ENCODE data around the gene GLYATL1. TPM values are rescaled to one million over a fixed set of nuclear protein-coding genes. Genes with fewer than 3 reads are reported as not detected.

The GLYATL1 gene
- total and polyA plus RNA-seq, 2 experiments from 2014 or later: 0.54 TPM; not detected in 1

GRCh38 chr11:58902881-58903280, 36.4 kb upstream of the GLYATL1 start:
- H3K4me2 ChIP-seq (ENCODE audit: unreplicated experiment): no peak overlapping the region
- no peaks in the 10 kb centered on the region for H3K9me2 ChIP-seq (ENCODE audit: insufficient read depth)
- H4K20me1 ChIP-seq (ENCODE audit: insufficient read depth): no peaks in the 10 kb centered on the region
- in situ Hi-C loops (cut with MboI): no loop called here
- no peaks in the 10 kb centered on the region for H3K9me3 ChIP-seq (ENCODE audit: low read depth)
- TF ChIP-seq EZH2 (IDR thresholded peaks at IDR 0.05; ENCODE audit: insufficient read depth, poor library complexity, severe bottlenecking): no peak
- no peak for TF ChIP-seq EZH2phosphoT487 (IDR thresholded peaks at IDR 0.05; ENCODE audit: insufficient read depth, low read depth)
- H3F3A ChIP-seq (ENCODE audit: insufficient read depth): no peaks in the 10 kb centered on the region
- H3K79me2 ChIP-seq (ENCODE audit: insufficient read depth): no peaks in the 10 kb centered on the region
- no peak overlapping the region for H3K9ac ChIP-seq
- DNase-seq: no peak
- H3K27me3 ChIP-seq (replicated peaks; ENCODE audit: insufficient read depth): no peaks in the 10 kb centered on the region
- H2AFZ ChIP-seq: no peak overlapping the region
- H3K36me3 ChIP-seq (ENCODE audit: low read depth): no peaks in the 10 kb centered on the region
- 8 to 13% methylated on average over 1 of the region's 1 CpG for WGBS, 2 experiments (ENCODE audit: low coverage in 1 of 2, low lambda C conversion rate in 2 of 2, missing lambda C conversion rate in 2 of 2)
- no peak overlapping the region for H3K27ac ChIP-seq
- H3K4me3 ChIP-seq: no peak overlapping the region
- no peaks in the 10 kb centered on the region for H3K4me1 ChIP-seq (ENCODE audit: insufficient read depth)

- peak overlapping the region; percentile 73 for H3K4me3 ChIP-seq
- H3K4me2 ChIP-seq (ENCODE audit: unreplicated experiment): peak overlapping the region; percentile 65
- no peaks in the 10 kb centered on the region for H3F3A ChIP-seq (ENCODE audit: insufficient read depth)
- H3K4me1 ChIP-seq (ENCODE audit: insufficient read depth): no peaks in the 10 kb centered on the region
- 4% methylated on average over 37 to 41 of the region's 41 CpGs for WGBS, 2 experiments (ENCODE audit: low coverage in 1 of 2, low lambda C conversion rate in 2 of 2, missing lambda C conversion rate in 2 of 2)
- H3K36me3 ChIP-seq (ENCODE audit: low read depth): no peaks in the 10 kb centered on the region
- no peaks in the 10 kb centered on the region; the same call in 1 of the 2 replicates for H3K27me3 ChIP-seq (replicated peaks; ENCODE audit: insufficient read depth)
- peak overlapping the region; percentile 92 for H2AFZ ChIP-seq
- H4K20me1 ChIP-seq (ENCODE audit: insufficient read depth): no peaks in the 10 kb centered on the region
- no peaks in the 10 kb centered on the region for H3K79me2 ChIP-seq (ENCODE audit: insufficient read depth)
- H3K9ac ChIP-seq: peak overlapping the region; percentile 55
- in situ Hi-C loops (cut with MboI): no loop called here
- no peaks in the 10 kb centered on the region for H3K9me2 ChIP-seq (ENCODE audit: insufficient read depth)
- H3K9me3 ChIP-seq (ENCODE audit: low read depth): no peaks in the 10 kb centered on the region
- H3K27ac ChIP-seq: peak overlapping the region; percentile 39
- DNase-seq: peak; percentile 82
- no peak for TF ChIP-seq EZH2phosphoT487 (IDR thresholded peaks at IDR 0.05; ENCODE audit: insufficient read depth, low read depth)
- TF ChIP-seq EZH2 (IDR thresholded peaks at IDR 0.05; ENCODE audit: insufficient read depth, poor library complexity, severe bottlenecking): no peak
Observed at GRCh38 chr11:58905011-58905720, 34.1 kb upstream of the GLYATL1 start.

- Histone ChIP-seq H3K9me3 (ENCODE audit: low read depth) (no peaks in the 10 kb centered on the region), H3K4me2 (ENCODE audit: unreplicated experiment) (peak overlapping the region; percentile 65), H3K9ac (no peak overlapping the region), H3K4me1 (ENCODE audit: insufficient read depth) (no peaks in the 10 kb centered on the region), H2AFZ (peak overlapping the region; percentile 70), H3K27me3 (replicated peaks; ENCODE audit: insufficient read depth) (no peaks in the 10 kb centered on the region; the same call in 1 of the 2 replicates), H3K79me2 (ENCODE audit: insufficient read depth) (no peaks in the 10 kb centered on the region), H3K36me3 (ENCODE audit: low read depth) (no peaks in the 10 kb centered on the region), H3K9me2 (ENCODE audit: insufficient read depth) (no peaks in the 10 kb centered on the region), H3K4me3 (peak overlapping the region; percentile 73), H4K20me1 (ENCODE audit: insufficient read depth) (no peaks in the 10 kb centered on the region), H3F3A (ENCODE audit: insufficient read depth) (no peaks in the 10 kb centered on the region), H3K27ac (no peak overlapping the region)
- peak; percentile 83 for DNase-seq
- in situ Hi-C loops (cut with MboI): no loop called here
- TF ChIP-seq EZH2phosphoT487 (IDR thresholded peaks at IDR 0.05; ENCODE audit: insufficient read depth, low read depth) (no peak), EZH2 (IDR thresholded peaks at IDR 0.05; ENCODE audit: insufficient read depth, poor library complexity, severe bottlenecking) (no peak)
- WGBS, 2 experiments (ENCODE audit: low coverage in 1 of 2, low lambda C conversion rate in 2 of 2, missing lambda C conversion rate in 2 of 2): 4 to 6% methylated on average over 28 to 33 of the region's 33 CpGs
Observed at GRCh38 chr11:58905721-58906547, 33.4 kb upstream of the GLYATL1 start.

- no peak overlapping the region for H3K9ac ChIP-seq
- 31 to 46% methylated on average over 3 of the region's 3 CpGs for WGBS, 2 experiments (ENCODE audit: low coverage in 1 of 2, low lambda C conversion rate in 2 of 2, missing lambda C conversion rate in 2 of 2)
- no peaks in the 10 kb centered on the region for H4K20me1 ChIP-seq (ENCODE audit: insufficient read depth)
- in situ Hi-C loops (cut with MboI): no loop called here
- H3K4me3 ChIP-seq: no peak overlapping the region
- DNase-seq: no peak
- no peaks in the 10 kb centered on the region; the same call in 1 of the 2 replicates for H3K27me3 ChIP-seq (replicated peaks; ENCODE audit: insufficient read depth)
- no peak overlapping the region for H3K4me2 ChIP-seq (ENCODE audit: unreplicated experiment)
- H3K9me2 ChIP-seq (ENCODE audit: insufficient read depth): no peaks in the 10 kb centered on the region
- no peaks in the 10 kb centered on the region for H3K36me3 ChIP-seq (ENCODE audit: low read depth)
- no peak overlapping the region for H2AFZ ChIP-seq
- H3K79me2 ChIP-seq (ENCODE audit: insufficient read depth): no peaks in the 10 kb centered on the region
- no peak for TF ChIP-seq EZH2 (IDR thresholded peaks at IDR 0.05; ENCODE audit: insufficient read depth, poor library complexity, severe bottlenecking)
- no peak for TF ChIP-seq EZH2phosphoT487 (IDR thresholded peaks at IDR 0.05; ENCODE audit: insufficient read depth, low read depth)
- H3K9me3 ChIP-seq (ENCODE audit: low read depth): no peaks in the 10 kb centered on the region
- no peaks in the 10 kb centered on the region for H3K4me1 ChIP-seq (ENCODE audit: insufficient read depth)
- H3K27ac ChIP-seq: no peak overlapping the region
- H3F3A ChIP-seq (ENCODE audit: insufficient read depth): no peaks in the 10 kb centered on the region
Observed at GRCh38 chr11:58907780-58908179, 31.5 kb upstream of the GLYATL1 start.
